A549 (cell line): Measurements from ENCODE around the gene AK1. TPM values are rescaled to one million over a fixed set of nuclear protein-coding genes. Genes with fewer than 3 reads are reported as not detected.
A peak's percentile ranks its signal among the peaks of the same experiment; 100 is the strongest.

Source experiments
- ATAC-seq, 2 experiments: fragments of 200-7000 bp in 1 of 2; fragments of >200 bp in 1 of 2; cut with Nextera tagmentation in 1 of 2; cut with Tn5 transposase in 1 of 2; 3 replicates each; pipeline versions ENCODE4 v1.8.0 to v1.9.1; 2018 to 2020; ENCODE audit warnings: mild to moderate bottlenecking in 1 of 2, moderate library complexity in 1 of 2
- CTCF ChIA-PET: fragments of 300-600 bp; sonication (Branson Sonifier 250); formaldehyde crosslinking; extraction: SDS; loops from one replicate; lab custom pipeline; 2021; ENCODE audit warnings: antibody characterized with exemption, inconsistent platforms; lab: Yijun Ruan, JAX
- POLR2A ChIA-PET: fragments of 350-600 bp; formaldehyde crosslinking; extraction: SDS; loops from one replicate; lab custom pipeline; 2021; ENCODE audit warnings: antibody characterized with exemption, inconsistent platforms; lab: Yijun Ruan, JAX
- DNase-seq, 2 experiments: peaks; one replicate each; pipeline versions ENCODE4 v3.0.0 to v3.0.0-alpha.2; 2011 to 2016; ENCODE audit warnings: low read depth in 1 of 2, low spot score in 1 of 2
- FAIRE-seq: peaks from 2 replicates; lab custom pipeline; 2011; peaks lifted over from hg19 to GRCh38; lab: Jason Lieb, UNC
- H3K27ac ChIP-seq, 2 experiments: fragments of >200 bp; sonication (Bioruptor Twin); formaldehyde crosslinking; 3 replicates each; pipeline ENCODE4 v1.5.1; 2016 to 2017
- H3K4me1 ChIP-seq: fragments of >200 bp; sonication (Bioruptor Twin); formaldehyde crosslinking; 3 replicates; pipeline ENCODE4 v1.6.1; 2016
- H3K4me2 ChIP-seq: fragments of >200 bp; sonication (Bioruptor Twin); formaldehyde crosslinking; 3 replicates; pipeline ENCODE4 v1.6.1; 2016
- H3K4me3 ChIP-seq: fragments of >200 bp; sonication (Bioruptor Twin); formaldehyde crosslinking; 3 replicates; pipeline ENCODE4 v1.5.1; 2016
- H3K9me3 ChIP-seq: fragments of >200 bp; sonication (Bioruptor Twin); formaldehyde crosslinking; 3 replicates; pipeline ENCODE4 v1.6.1; 2016
- ATOH8 ChIP-seq: fragments of 250-450 bp; sonication (Bioruptor Pico); IDR thresholded peaks from 2 replicates; pipeline ENCODE4 v1.5.0; 2020; ENCODE audit warnings: low read depth, mild to moderate bottlenecking, moderate library complexity
- CBX2 ChIP-seq: fragments of 200-600 bp; sonication (generic); IDR thresholded peaks from 2 replicates; pipeline ENCODE4 v1.6.1; 2016; ENCODE audit warnings: low read depth, mild to moderate bottlenecking, borderline replicate concordance
- ELK1 ChIP-seq: fragments of 150-350 bp; IDR thresholded peaks from 2 replicates; pipeline ENCODE4 v1.6.1; 2014; ENCODE audit warnings: low read depth, mild to moderate bottlenecking, low read length
- FOSB ChIP-seq: fragments of 250-450 bp; sonication (Bioruptor Pico); IDR thresholded peaks from 2 replicates; pipeline ENCODE4 v1.5.0; 2020; ENCODE audit warnings: mild to moderate bottlenecking, moderate library complexity
- FOSL2 ChIP-seq, 2 experiments: fragments of 450-650 bp in 1 of 2; fragments of >200 bp in 1 of 2; sonication (Bioruptor Twin) in 1 of 2; formaldehyde crosslinking; IDR thresholded peaks; 2 replicates each; pipeline versions ENCODE4 v1.5.0 to v1.6.1; 2016 to 2020; ENCODE audit warnings: mild to moderate bottlenecking in 1 of 2, moderate library complexity in 1 of 2
- GATA3 ChIP-seq: IDR thresholded peaks from 2 replicates; pipeline ENCODE4 v1.6.1; 2012; ENCODE audit warnings: borderline replicate concordance
- HDAC2 ChIP-seq: fragments of 200-600 bp; sonication (generic); IDR thresholded peaks from 2 replicates; pipeline ENCODE4 v1.6.1; 2016
- HEYL ChIP-seq: fragments of 250-450 bp; sonication (Bioruptor Pico); IDR thresholded peaks from 2 replicates; pipeline ENCODE4 v1.8.0; 2021; ENCODE audit warnings: mild to moderate bottlenecking, moderate library complexity
- KDM1A ChIP-seq: fragments of 200-600 bp; sonication (generic); IDR thresholded peaks from 2 replicates; pipeline ENCODE4 v1.6.1; 2016; ENCODE audit warnings: low read depth, mild to moderate bottlenecking
- KDM5A ChIP-seq: fragments of 200-600 bp; sonication (generic); IDR thresholded peaks from 2 replicates; pipeline ENCODE4 v1.6.1; 2016; ENCODE audit warnings: antibody characterized with exemption, mild to moderate bottlenecking
- MAX ChIP-seq: IDR thresholded peaks from 2 replicates; pipeline ENCODE4 v1.6.1; 2012
- NR3C1 ChIP-seq: fragments of >200 bp; sonication (Bioruptor Twin); formaldehyde crosslinking; IDR thresholded peaks from 3 replicates; pipeline ENCODE4 v1.6.1; 2017
- PBX3 ChIP-seq: IDR thresholded peaks from 2 replicates; pipeline ENCODE4 v1.6.1; 2012
- RAD21 ChIP-seq, 2 experiments: fragments of >200 bp in 1 of 2; sonication (Bioruptor Twin) in 1 of 2; formaldehyde crosslinking in 1 of 2; IDR thresholded peaks in 1 of 2; conservative IDR thresholded peaks in 1 of 2; 2 replicates in 1 of 2; 3 replicates in 1 of 2; pipeline ENCODE4 v1.6.1; 2012 to 2018; ENCODE audit warnings: inconsistent platforms in 1 of 2
- RARB ChIP-seq: fragments of 250-450 bp; sonication (Bioruptor Pico); IDR thresholded peaks from 2 replicates; pipeline ENCODE4 v1.8.0; 2021; ENCODE audit warnings: mild to moderate bottlenecking, moderate library complexity
- TP53 ChIP-seq: fragments of 250-450 bp; sonication (Bioruptor Pico); IDR thresholded peaks from 2 replicates; pipeline ENCODE4 v1.5.0; 2021; ENCODE audit warnings: mild to moderate bottlenecking, moderate library complexity
- ZSCAN20 ChIP-seq: fragments of 250-450 bp; sonication (Bioruptor Pico); IDR thresholded peaks from 2 replicates; pipeline ENCODE4 v1.8.0; 2022; ENCODE audit warnings: mild to moderate bottlenecking, moderate library complexity
- WGBS: methylation state at CpG from one replicate; pipeline ENCODE4 v1.1.6; 2017; ENCODE audit errors: missing lambda C conversion rate; 5-methylcytosine and 5-hydroxymethylcytosine counted together
- polyA plus RNA-seq, 4 experiments: library from polyadenylated mRNA; depleted of rRNA in 3 of 4; stranded (reverse); fragments of >200 nt; fragmentation: RNase III in 1 of 4; extraction: RNeasy Plus Mini Kit Qiagen cat#74134 plus additional on column Dnase treatment in 1 of 4; gene quantifications; 2 replicates in 3 of 4; 3 replicates in 1 of 4; pipeline ENCODE4 v1.2.3, GENCODE V29; 2011 to 2017
- small RNA-seq, 6 experiments: library from RNA; depleted of rRNA; stranded (forward); fragments of <200 nt; gene quantifications; one replicate each; pipeline ENCODE3, GENCODE V24; 2012
- TF ChIP-seq, protein P1 (sequence below): fragments of >200 bp; sonication (Bioruptor Twin); formaldehyde crosslinking; IDR thresholded peaks from 2 replicates; pipeline ENCODE4 v1.6.1; 2016
- TF ChIP-seq, protein P2 (sequence below): fragments of 250-450 bp; sonication (Bioruptor Pico); IDR thresholded peaks from 2 replicates; pipeline ENCODE4 v1.5.0; 2021; ENCODE audit warnings: mild to moderate bottlenecking, moderate library complexity, borderline replicate concordance

Gene AK1
- polyA plus RNA-seq, 2 of the 4 experiments (the other 2 are of a cell fraction) = 30.0 to 31.9 TPM

GRCh38 chr9:127816728-127817127 is 60.7 kb downstream of the AK1 start:
- DNase-seq (no peak), FAIRE-seq (no peak), ATAC-seq (peak; percentile 2 to 13; a peak in 3 of 6 replicates)
- H3K9me3 ChIP-seq = no peaks in the 10 kb centered on the region
- ChIA-PET POLR2A (no interaction called here), CTCF (interaction anchor here (1.0 to 3.2 kb wide), 5 partner anchors 10 to 53 kb away, joined by 3 to 22 read pairs (median 6); no protein-coding TSS in a partner anchor)
- H3K4me1 ChIP-seq = no peaks in the 10 kb centered on the region
- WGBS = 97% methylated on average over 5 of the region's 8 CpGs
- no peak overlapping the region for H3K4me3 ChIP-seq
- no peak overlapping the region for H3K27ac ChIP-seq
- no peak overlapping the region for H3K4me2 ChIP-seq
- no peak for TF ChIP-seq RAD21 (conservative IDR thresholded peaks at IDR 0.05 in 1 of 2, IDR thresholded peaks at IDR 0.05 in 1 of 2)
- no peak for TF ChIP-seq GATA3
- TF ChIP-seq NR3C1 = no peak
- TF ChIP-seq, protein P1, sequence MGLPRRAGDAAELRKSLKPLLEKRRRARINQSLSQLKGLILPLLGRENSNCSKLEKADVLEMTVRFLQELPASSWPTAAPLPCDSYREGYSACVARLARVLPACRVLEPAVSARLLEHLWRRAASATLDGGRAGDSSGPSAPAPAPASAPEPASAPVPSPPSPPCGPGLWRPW = no peak
- TF ChIP-seq CBX2 = no peak
- no peak for TF ChIP-seq HEYL (CRISPR knock-in tag)
- TF ChIP-seq, protein P2, sequence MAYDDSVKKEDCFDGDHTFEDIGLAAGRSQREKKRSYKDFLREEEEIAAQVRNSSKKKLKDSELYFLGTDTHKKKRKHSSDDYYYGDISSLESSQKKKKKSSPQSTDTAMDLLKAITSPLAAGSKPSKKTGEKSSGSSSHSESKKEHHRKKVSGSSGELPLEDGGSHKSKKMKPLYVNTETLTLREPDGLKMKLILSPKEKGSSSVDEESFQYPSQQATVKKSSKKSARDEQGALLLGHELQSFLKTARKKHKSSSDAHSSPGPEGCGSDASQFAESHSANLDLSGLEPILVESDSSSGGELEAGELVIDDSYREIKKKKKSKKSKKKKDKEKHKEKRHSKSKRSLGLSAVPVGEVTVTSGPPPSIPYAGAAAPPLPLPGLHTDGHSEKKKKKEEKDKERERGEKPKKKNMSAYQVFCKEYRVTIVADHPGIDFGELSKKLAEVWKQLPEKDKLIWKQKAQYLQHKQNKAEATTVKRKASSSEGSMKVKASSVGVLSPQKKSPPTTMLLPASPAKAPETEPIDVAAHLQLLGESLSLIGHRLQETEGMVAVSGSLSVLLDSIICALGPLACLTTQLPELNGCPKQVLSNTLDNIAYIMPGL (CRISPR knock-in tag) = no peak
- TF ChIP-seq KDM1A = no peak
- no peak for TF ChIP-seq HDAC2
- no peak for TF ChIP-seq RARB (CRISPR knock-in tag)
- TF ChIP-seq ZSCAN20 = no peak
- TF ChIP-seq FOSL2 (IDR thresholded peaks at IDR 0.05) = no peak
- no peak for TF ChIP-seq FOSL2 (CRISPR knock-in tag; IDR thresholded peaks at IDR 0.05)
- TF ChIP-seq ATOH8 = no peak
- TF ChIP-seq ELK1 = no peak
- TF ChIP-seq KDM5A = no peak
- no peak for TF ChIP-seq PBX3
- no peak for TF ChIP-seq FOSB (CRISPR knock-in tag)
- TF ChIP-seq TP53 (CRISPR knock-in tag) = no peak
- TF ChIP-seq MAX = no peak

Small RNAs within 50 kb of the gene (small RNA-seq; reads per million reads assigned to genes)
- 0 to 4.5 (median 0.19) reads per million in 6 experiments for gene MIR4672
- 0 reads per million in 6 experiments for gene RF00019
- 0 reads per million in 6 experiments for gene RNA5SP296

Other genes with a start within 250 kb of the AK1 start
- gene CFAP157, start 170.7 kb downstream of the AK1 start, polyA plus RNA-seq (2011; rRNA removed) = 0.04 TPM in 1 of 2 replicates, not detected in the other
- gene CFAP157, start 170.7 kb downstream of the AK1 start, polyA plus RNA-seq (2017; fragmentation: RNase III; extraction: RNeasy Plus Mini Kit Qiagen cat#74134 plus additional on column Dnase treatment) = 0.04 TPM in 1 of 3 replicates, not detected in the others
- gene PTRH1, start 162.0 kb downstream of the AK1 start, polyA plus RNA-seq (2011; rRNA removed) = 3.5 and 5.1 TPM in 2 replicates
- 9.9 to 12.6 TPM (median 11.4 TPM) in 3 replicates for gene PTRH1, start 162.0 kb downstream of the AK1 start, polyA plus RNA-seq (2017; fragmentation: RNase III; extraction: RNeasy Plus Mini Kit Qiagen cat#74134 plus additional on column Dnase treatment)
- 0.03 TPM in 1 of 2 replicates, not detected in the other for gene TTC16, start 161.6 kb downstream of the AK1 start, polyA plus RNA-seq (2011; rRNA removed)
- not detected in 3 replicates for gene TTC16, start 161.6 kb downstream of the AK1 start, polyA plus RNA-seq (2017; fragmentation: RNase III; extraction: RNeasy Plus Mini Kit Qiagen cat#74134 plus additional on column Dnase treatment)
- 4.9 and 5.5 TPM in 2 replicates for gene TOR2A, start 142.4 kb downstream of the AK1 start, polyA plus RNA-seq (2011; rRNA removed)
- gene TOR2A, start 142.4 kb downstream of the AK1 start, polyA plus RNA-seq (2017; fragmentation: RNase III; extraction: RNeasy Plus Mini Kit Qiagen cat#74134 plus additional on column Dnase treatment) = 9.4 to 9.6 TPM (median 9.5 TPM) in 3 replicates
- 0.06 and 0.11 TPM in 2 replicates for gene SH2D3C, start 99.0 kb downstream of the AK1 start, polyA plus RNA-seq (2011; rRNA removed)
- gene SH2D3C, start 99.0 kb downstream of the AK1 start, polyA plus RNA-seq (2017; fragmentation: RNase III; extraction: RNeasy Plus Mini Kit Qiagen cat#74134 plus additional on column Dnase treatment) = 0.04 to 0.08 TPM (median 0.06 TPM) in 3 replicates
- gene CDK9, start 91.6 kb downstream of the AK1 start, polyA plus RNA-seq (2011; rRNA removed) = 45.7 and 46.7 TPM in 2 replicates
- gene CDK9, start 91.6 kb downstream of the AK1 start, polyA plus RNA-seq (2017; fragmentation: RNase III; extraction: RNeasy Plus Mini Kit Qiagen cat#74134 plus additional on column Dnase treatment) = 35.3 to 46.2 TPM (median 43.8 TPM) in 3 replicates
- 28.8 and 33.4 TPM in 2 replicates for gene FPGS, start 74.8 kb downstream of the AK1 start, polyA plus RNA-seq (2011; rRNA removed)
- gene FPGS, start 74.8 kb downstream of the AK1 start, polyA plus RNA-seq (2017; fragmentation: RNase III; extraction: RNeasy Plus Mini Kit Qiagen cat#74134 plus additional on column Dnase treatment) = 48.5 to 54.3 TPM (median 48.5 TPM) in 3 replicates
- gene ENG, start 23.0 kb downstream of the AK1 start, polyA plus RNA-seq (2011; rRNA removed) = not detected in 2 replicates
- 0.03 to 0.15 TPM (median 0.08 TPM) in 3 replicates for gene ENG, start 23.0 kb downstream of the AK1 start, polyA plus RNA-seq (2017; fragmentation: RNase III; extraction: RNeasy Plus Mini Kit Qiagen cat#74134 plus additional on column Dnase treatment)
- gene ST6GALNAC6, start 21.9 kb upstream of the AK1 start, polyA plus RNA-seq (2011; rRNA removed) = 8.2 and 14.7 TPM in 2 replicates
- 15.8 to 25.2 TPM (median 22.0 TPM) in 3 replicates for gene ST6GALNAC6, start 21.9 kb upstream of the AK1 start, polyA plus RNA-seq (2017; fragmentation: RNase III; extraction: RNeasy Plus Mini Kit Qiagen cat#74134 plus additional on column Dnase treatment)
- 11.0 and 12.5 TPM in 2 replicates for gene ST6GALNAC4, start 39.4 kb upstream of the AK1 start, polyA plus RNA-seq (2011; rRNA removed)
- 18.1 to 25.4 TPM (median 24.8 TPM) in 3 replicates for gene ST6GALNAC4, start 39.4 kb upstream of the AK1 start, polyA plus RNA-seq (2017; fragmentation: RNase III; extraction: RNeasy Plus Mini Kit Qiagen cat#74134 plus additional on column Dnase treatment)
- gene PIP5KL1, start 53.1 kb upstream of the AK1 start, polyA plus RNA-seq (2011; rRNA removed) = 1.8 and 2.4 TPM in 2 replicates
- 2.0 to 3.7 TPM (median 2.5 TPM) in 3 replicates for gene PIP5KL1, start 53.1 kb upstream of the AK1 start, polyA plus RNA-seq (2017; fragmentation: RNase III; extraction: RNeasy Plus Mini Kit Qiagen cat#74134 plus additional on column Dnase treatment)
- 41.9 and 48.8 TPM in 2 replicates for gene DPM2, start 60.2 kb upstream of the AK1 start, polyA plus RNA-seq (2011; rRNA removed)
- 45.9 to 50.1 TPM (median 46.3 TPM) in 3 replicates for gene DPM2, start 60.2 kb upstream of the AK1 start, polyA plus RNA-seq (2017; fragmentation: RNase III; extraction: RNeasy Plus Mini Kit Qiagen cat#74134 plus additional on column Dnase treatment)
- gene EEIG1, start 103.3 kb upstream of the AK1 start, polyA plus RNA-seq (2011; rRNA removed) = 24.4 and 30.3 TPM in 2 replicates
- 24.1 to 33.0 TPM (median 31.5 TPM) in 3 replicates for gene EEIG1, start 103.3 kb upstream of the AK1 start, polyA plus RNA-seq (2017; fragmentation: RNase III; extraction: RNeasy Plus Mini Kit Qiagen cat#74134 plus additional on column Dnase treatment)
- 6.0 and 7.8 TPM in 2 replicates for gene NAIF1, start 189.6 kb upstream of the AK1 start, polyA plus RNA-seq (2011; rRNA removed)
- 6.8 to 7.6 TPM (median 7.5 TPM) in 3 replicates for gene NAIF1, start 189.6 kb upstream of the AK1 start, polyA plus RNA-seq (2017; fragmentation: RNase III; extraction: RNeasy Plus Mini Kit Qiagen cat#74134 plus additional on column Dnase treatment)
- 7.0 TPM in 2 replicates for gene SLC25A25, start 190.6 kb upstream of the AK1 start, polyA plus RNA-seq (2011; rRNA removed)
- 6.5 to 7.0 TPM (median 7.0 TPM) in 3 replicates for gene SLC25A25, start 190.6 kb upstream of the AK1 start, polyA plus RNA-seq (2017; fragmentation: RNase III; extraction: RNeasy Plus Mini Kit Qiagen cat#74134 plus additional on column Dnase treatment)